Activated naive CD4-positive, alpha-beta T cell treated with anti-CD3 and anti-CD28 coated beads, Interleukin-2, amount 50 U/mL, for 72 hours (primary cell): ENCODE measurements around the gene CASKIN2. TPM values are rescaled to one million over a fixed set of nuclear protein-coding genes. Genes with fewer than 3 reads are reported as not detected.

ENCODE experiments used
- ATAC-seq, 2 donors: fragments of 150-1000 bp; cut with Tn5 transposase; 2 replicates each; pipeline ENCODE4 v1.10.0; 2021; ENCODE audit warnings: mild to moderate bottlenecking in 2 of 2, moderate library complexity in 2 of 2
- DNase-seq, 2 donors: peaks; one replicate each; pipeline ENCODE4 v3.0.0; 2021 to 2022; ENCODE audit warnings: low spot score in 2 of 2
- H3K27ac Mint-ChIP-seq, 2 donors: one replicate each; pipeline ENCODE4 v1.8.0; 2022; ENCODE audit warnings: mild to moderate bottlenecking in 2 of 2, mixed read lengths in 2 of 2
- H3K36me3 Mint-ChIP-seq, 2 donors: one replicate each; pipeline ENCODE4 v1.8.0; 2022; ENCODE audit warnings: mixed read lengths in 2 of 2
- H3K9me3 Mint-ChIP-seq, 2 donors: one replicate each; pipeline ENCODE4 v1.8.0; 2022; ENCODE audit warnings: mixed read lengths in 2 of 2
- total RNA-seq, 2 donors: library from RNA; stranded (reverse); gene quantifications; one replicate each; pipeline ENCODE4 v1.2.3, GENCODE V29; 2022

The CASKIN2 gene
- total RNA-seq, 2 donors from 2014 or later: 1.7 to 3.5 TPM

GRCh38 chr17:75513641-75514000 is 1.7 kb downstream of the CASKIN2 start:
- no peak for ATAC-seq
- no peak for DNase-seq
- no peak overlapping the region for H3K27ac Mint-ChIP-seq
- H3K36me3 Mint-ChIP-seq: peaks cover 12% of the 10 kb centered on the region in 2 donors
- H3K9me3 Mint-ChIP-seq: no peaks in the 10 kb centered on the region

GRCh38 chr17:75512926-75513640 is 2.3 kb downstream of the CASKIN2 start:
- DNase-seq: no peak
- no peaks in the 10 kb centered on the region for H3K9me3 Mint-ChIP-seq
- no peak for ATAC-seq
- H3K36me3 Mint-ChIP-seq: peaks cover 6 to 7% of the 10 kb centered on the region in 2 donors
- H3K27ac Mint-ChIP-seq: no peak overlapping the region

GRCh38 chr17:75511610-75512575 is 3.4 kb downstream of the CASKIN2 start:
- Mint-ChIP-seq H3K27ac (no peak overlapping the region), H3K36me3 (no peaks in the 10 kb centered on the region), H3K9me3 (no peaks in the 10 kb centered on the region)
- ATAC-seq (no peak), DNase-seq (no peak)

GRCh38 chr17:75511270-75511609 is 4.1 kb downstream of the CASKIN2 start:
- no peak overlapping the region for H3K27ac Mint-ChIP-seq
- H3K9me3 Mint-ChIP-seq: no peaks in the 10 kb centered on the region
- no peak for ATAC-seq
- DNase-seq: no peak
- no peaks in the 10 kb centered on the region for H3K36me3 Mint-ChIP-seq

- Mint-ChIP-seq H3K36me3 (no peaks in the 10 kb centered on the region), H3K27ac (peak overlapping the region in 1 of 2 donors; percentile 55), H3K9me3 (no peaks in the 10 kb centered on the region)
- ATAC-seq (no peak), DNase-seq (no peak)
These were observed 5.6 kb downstream of the CASKIN2 start for GRCh38 chr17:75509528-75510258.

- DNase-seq: no peak
- Mint-ChIP-seq H3K27ac (no peak overlapping the region), H3K36me3 (no peaks in the 10 kb centered on the region), H3K9me3 (no peaks in the 10 kb centered on the region)
- ATAC-seq: no peak
These were observed 6.4 kb downstream of the CASKIN2 start for GRCh38 chr17:75508931-75509361.

- Mint-ChIP-seq H3K27ac (no peak overlapping the region), H3K9me3 (no peaks in the 10 kb centered on the region), H3K36me3 (no peaks in the 10 kb centered on the region)
- ATAC-seq (no peak), DNase-seq (no peak)
These were observed 7.3 kb downstream of the CASKIN2 start for GRCh38 chr17:75507733-75508719.

- no peaks in the 10 kb centered on the region for H3K9me3 Mint-ChIP-seq
- ATAC-seq: no peak
- H3K27ac Mint-ChIP-seq: no peak overlapping the region
These were observed 8.4 kb downstream of the CASKIN2 start for GRCh38 chr17:75506888-75507287.

GRCh38 chr17:75506134-75506533 is 9.2 kb downstream of the CASKIN2 start:
- ATAC-seq (no peak), DNase-seq (no peak)
- H3K9me3 Mint-ChIP-seq: no peaks in the 10 kb centered on the region
- no peak overlapping the region for H3K27ac Mint-ChIP-seq
- H3K36me3 Mint-ChIP-seq: no peaks in the 10 kb centered on the region

More at GRCh38 chr17:75506888-75507287, 8.4 kb downstream of the CASKIN2 start:
- no peak for DNase-seq
- no peaks in the 10 kb centered on the region for H3K36me3 Mint-ChIP-seq

GRCh38 chr17:75505640-75506039 is 9.7 kb downstream of the CASKIN2 start:
- no peaks in the 10 kb centered on the region for H3K36me3 Mint-ChIP-seq
- ATAC-seq (no peak), DNase-seq (no peak)
- peak overlapping the region in 1 of 2 donors; percentile 72 for H3K27ac Mint-ChIP-seq
- H3K9me3 Mint-ChIP-seq: no peaks in the 10 kb centered on the region

- Mint-ChIP-seq H3K9me3 (no peaks in the 10 kb centered on the region), H3K36me3 (no peaks in the 10 kb centered on the region)
These were observed 10.3 kb downstream of the CASKIN2 start for GRCh38 chr17:75505152-75505409.

GRCh38 chr17:75504347-75505151 is 10.8 kb downstream of the CASKIN2 start:
- no peaks in the 10 kb centered on the region for H3K36me3 Mint-ChIP-seq
- ATAC-seq (peak; percentile 52 to 66), DNase-seq (no peak)
- no peak overlapping the region for H3K27ac Mint-ChIP-seq
- H3K9me3 Mint-ChIP-seq: no peaks in the 10 kb centered on the region

More at GRCh38 chr17:75505152-75505409, 10.3 kb downstream of the CASKIN2 start:
- no peak for DNase-seq
- no peak for ATAC-seq
- no peak overlapping the region for H3K27ac Mint-ChIP-seq

- Mint-ChIP-seq H3K36me3 (no peaks in the 10 kb centered on the region), H3K9me3 (no peaks in the 10 kb centered on the region), H3K27ac (no peak overlapping the region)
- no peak for DNase-seq
- ATAC-seq: no peak
These were observed 11.4 kb downstream of the CASKIN2 start for GRCh38 chr17:75503976-75504346.

GRCh38 chr17:75503337-75503950 is 11.9 kb downstream of the CASKIN2 start:
- no peaks in the 10 kb centered on the region for H3K9me3 Mint-ChIP-seq
- no peaks in the 10 kb centered on the region for H3K36me3 Mint-ChIP-seq

GRCh38 chr17:75502721-75503329 is 12.5 kb downstream of the CASKIN2 start:
- no peak for ATAC-seq
- Mint-ChIP-seq H3K9me3 (no peaks in the 10 kb centered on the region), H3K36me3 (no peaks in the 10 kb centered on the region), H3K27ac (no peak overlapping the region)
- no peak for DNase-seq

More at GRCh38 chr17:75503337-75503950, 11.9 kb downstream of the CASKIN2 start:
- DNase-seq (no peak), ATAC-seq (no peak)
- no peak overlapping the region for H3K27ac Mint-ChIP-seq
